Ishikawa (cell line): ENCODE measurements around the gene ADCY7.

ENCODE experiments used
- CEBPB ChIP-seq: IDR thresholded peaks from 2 replicates; pipeline ENCODE4 v1.6.1; 2012
- CREB1 ChIP-seq: IDR thresholded peaks from 2 replicates; pipeline ENCODE4 v1.6.1; 2012; ENCODE audit warnings: low read depth
- EP300 ChIP-seq: IDR thresholded peaks from 2 replicates; pipeline ENCODE4 v1.6.1; 2012; ENCODE audit warnings: borderline replicate concordance
- FOXM1 ChIP-seq: IDR thresholded peaks from 2 replicates; pipeline ENCODE4 v1.6.1; 2012; ENCODE audit warnings: low read depth, borderline replicate concordance
- RAD21 ChIP-seq: IDR thresholded peaks from 2 replicates; pipeline ENCODE4 v1.6.1; 2012; ENCODE audit warnings: low read depth
- TAF1 ChIP-seq: IDR thresholded peaks from 2 replicates; pipeline ENCODE4 v1.6.1; 2012; ENCODE audit warnings: low read depth, mild to moderate bottlenecking
- YY1 ChIP-seq: IDR thresholded peaks from 2 replicates; pipeline ENCODE4 v1.6.1; 2012; ENCODE audit warnings: low read depth
- ZBTB7A ChIP-seq: IDR thresholded peaks from 2 replicates; pipeline ENCODE4 v1.6.1; 2012; ENCODE audit warnings: low read depth
- TF ChIP-seq, protein P1 (sequence below): IDR thresholded peaks from 2 replicates; pipeline ENCODE4 v1.6.1; 2012

DNA sequence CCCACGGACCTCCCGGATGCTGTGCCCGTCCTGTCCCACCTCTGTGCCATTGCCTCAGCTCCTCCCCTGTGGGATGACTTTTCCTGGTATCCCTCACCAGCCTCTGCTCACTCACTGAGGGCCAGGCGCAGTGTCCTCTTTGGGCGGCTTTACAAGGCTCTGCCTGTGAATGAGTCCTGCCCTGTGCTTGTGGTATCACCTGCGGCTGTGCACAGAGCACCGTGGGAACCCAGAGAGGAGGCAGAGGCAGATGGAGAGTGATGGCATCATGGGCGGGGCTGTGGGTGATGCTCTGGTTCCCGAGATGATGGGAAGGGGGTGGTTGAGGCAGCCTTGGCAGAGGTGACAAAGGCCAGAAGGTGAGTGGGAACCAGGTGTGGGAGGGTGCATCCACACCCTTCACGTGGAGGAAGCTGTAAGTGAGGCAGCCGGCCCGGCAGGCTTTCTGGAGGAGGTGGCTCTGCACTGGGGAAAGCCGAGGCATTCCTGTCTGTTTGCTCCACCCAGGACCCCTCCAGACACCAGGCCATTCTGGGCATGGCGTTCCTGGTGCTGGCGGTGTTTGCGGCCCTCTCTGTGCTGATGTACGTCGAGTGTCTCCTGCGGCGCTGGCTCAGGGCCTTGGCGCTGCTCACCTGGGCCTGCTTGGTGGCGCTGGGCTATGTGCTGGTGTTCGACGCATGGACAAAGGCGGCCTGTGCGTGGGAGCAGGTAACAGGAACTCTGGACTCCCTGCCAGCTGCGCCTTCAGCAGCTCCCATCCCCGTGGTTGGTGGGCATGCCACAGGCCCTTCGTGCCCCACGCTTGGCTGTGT, 23.8 kb downstream of the ADCY7 start:
- TF ChIP-seq EP300: no peak
- no peak for TF ChIP-seq RAD21
- no peak for TF ChIP-seq TAF1
- no peak for TF ChIP-seq CREB1
- TF ChIP-seq, protein P1, sequence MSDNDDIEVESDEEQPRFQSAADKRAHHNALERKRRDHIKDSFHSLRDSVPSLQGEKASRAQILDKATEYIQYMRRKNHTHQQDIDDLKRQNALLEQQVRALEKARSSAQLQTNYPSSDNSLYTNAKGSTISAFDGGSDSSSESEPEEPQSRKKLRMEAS: no peak
- no peak for TF ChIP-seq YY1
- no peak for TF ChIP-seq FOXM1
- TF ChIP-seq CEBPB: no peak
- TF ChIP-seq ZBTB7A: no peak
